HG02759 (cell line): ENCODE results near the gene TSPAN4.

Experiments used
- ATAC-seq: cut with Tn5 transposase; IDR thresholded peaks from one replicate; pipeline ENCODE4 v1.9.1; 2021; ENCODE audit warnings: mild to moderate bottlenecking, moderate library complexity; ENCODE audit not compliant: unreplicated experiment

Gene TSPAN4

GRCh38 chr11:842370-843002 is at the start of gene TSPAN4, which contains the start of gene POLR2L:
Gene TSPAN4, plus strand, starts transcription at chr11:842852. Its CDS starts 7,453 bp downstream, at chr11:850305.
Gene POLR2L, minus strand, starts transcription at chr11:842529. Its CDS starts 21 bp downstream, at chr11:842508.
- ATAC-seq = peak; percentile 67

DNA sequence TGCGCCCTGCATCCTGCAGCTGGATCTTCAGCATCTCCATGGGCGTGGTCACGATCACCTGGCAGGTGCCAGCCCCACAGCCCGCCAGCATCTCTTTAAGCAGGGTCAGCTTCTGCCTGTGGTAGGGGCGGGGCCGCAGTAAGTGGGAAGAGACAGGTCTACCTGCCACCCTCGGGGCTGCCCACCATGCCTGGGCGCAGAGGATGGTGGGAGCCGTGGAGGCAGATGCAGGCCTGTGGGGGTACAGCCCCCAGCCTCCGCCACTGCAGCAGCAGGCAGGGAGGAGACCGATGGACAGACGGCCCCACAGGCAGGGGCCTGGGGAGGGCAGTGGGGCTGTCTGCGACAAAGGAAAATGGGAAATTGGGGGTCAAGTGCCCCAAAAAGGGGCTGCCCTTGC is 49.8 kb upstream of the TSPAN4 start:
- ATAC-seq = no peak

- ATAC-seq = no peak
These were observed 49.1 kb upstream of the TSPAN4 start for GRCh38 chr11:793556-793955.

DNA sequence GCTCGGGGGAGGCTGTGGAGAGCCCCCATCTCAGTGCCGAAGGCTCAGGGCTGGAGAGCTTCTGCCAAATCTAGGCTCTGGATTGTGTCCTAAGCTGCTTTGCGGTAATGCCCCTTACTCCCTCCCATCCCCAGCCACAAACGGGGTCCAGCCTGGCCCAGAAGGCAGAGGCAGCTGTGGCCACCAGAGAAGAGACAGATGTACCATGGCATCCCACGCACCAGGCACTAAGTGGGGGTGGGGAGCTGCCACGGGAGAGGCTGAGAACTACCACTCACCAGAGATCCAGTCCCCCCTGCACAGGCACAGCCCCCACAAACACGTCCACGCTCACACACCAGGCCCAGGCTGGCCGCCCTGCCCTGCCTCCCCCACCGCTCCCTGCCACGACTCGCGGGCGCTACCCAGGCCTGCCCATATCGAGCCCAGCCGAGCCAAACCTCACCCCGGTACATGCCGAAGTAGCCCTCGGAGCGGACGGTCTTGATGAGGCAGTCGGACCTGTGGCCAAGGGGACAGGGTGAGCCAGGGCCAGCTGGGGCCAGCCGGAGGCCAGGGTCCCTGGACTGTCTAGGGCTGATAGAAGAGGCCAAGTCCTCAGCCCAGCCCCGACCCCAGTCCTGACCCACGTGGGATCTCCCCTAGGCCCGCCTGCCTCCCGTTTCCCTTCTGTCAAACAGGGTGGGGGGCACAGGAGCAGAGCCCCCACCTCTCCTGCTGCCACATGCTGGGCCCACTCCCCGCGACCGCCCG is 48.5 kb upstream of the TSPAN4 start:
- no peak for ATAC-seq

DNA sequence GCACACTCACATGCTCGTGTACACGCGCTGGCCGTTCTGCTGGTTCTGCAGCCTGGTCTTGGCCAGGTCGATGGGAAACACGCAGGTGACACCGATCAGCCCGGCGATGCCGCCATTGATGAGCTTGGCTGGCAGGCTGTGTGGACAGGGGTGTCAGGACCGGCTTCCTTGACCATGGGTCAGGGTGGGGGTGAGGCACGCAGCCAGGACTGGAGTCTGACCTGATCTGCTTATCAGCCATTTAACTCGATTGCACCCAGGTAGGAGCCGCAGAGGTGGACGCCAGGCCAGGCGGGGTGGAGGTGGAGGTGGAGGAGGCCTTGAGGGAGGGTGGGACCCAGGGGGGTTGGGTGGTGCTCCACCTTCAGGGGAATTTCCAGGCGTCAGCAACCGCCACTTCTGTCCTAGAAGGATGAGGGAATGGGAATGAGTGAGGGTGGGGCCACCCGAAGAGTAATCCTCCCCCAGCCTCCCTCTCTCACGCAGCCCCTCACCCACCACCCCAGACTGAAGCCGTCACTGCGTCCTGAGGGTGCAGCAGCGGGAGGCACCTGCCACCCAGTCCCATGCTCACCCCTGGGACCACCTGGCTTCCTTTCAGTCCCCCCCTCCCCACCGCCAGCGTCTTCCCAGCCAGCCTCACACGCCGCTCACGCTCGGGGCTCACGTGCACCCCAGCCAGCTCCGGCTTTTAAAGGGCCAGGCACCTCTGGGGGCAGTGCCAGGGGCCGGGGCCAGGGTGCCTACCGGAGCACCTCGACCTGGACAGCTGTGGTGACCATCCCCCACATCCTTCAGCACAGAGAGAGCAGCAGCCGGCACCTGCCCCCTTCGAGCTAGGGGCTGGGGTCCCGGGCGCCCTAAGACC is 47.7 kb upstream of the TSPAN4 start:
- no peak for ATAC-seq

DNA sequence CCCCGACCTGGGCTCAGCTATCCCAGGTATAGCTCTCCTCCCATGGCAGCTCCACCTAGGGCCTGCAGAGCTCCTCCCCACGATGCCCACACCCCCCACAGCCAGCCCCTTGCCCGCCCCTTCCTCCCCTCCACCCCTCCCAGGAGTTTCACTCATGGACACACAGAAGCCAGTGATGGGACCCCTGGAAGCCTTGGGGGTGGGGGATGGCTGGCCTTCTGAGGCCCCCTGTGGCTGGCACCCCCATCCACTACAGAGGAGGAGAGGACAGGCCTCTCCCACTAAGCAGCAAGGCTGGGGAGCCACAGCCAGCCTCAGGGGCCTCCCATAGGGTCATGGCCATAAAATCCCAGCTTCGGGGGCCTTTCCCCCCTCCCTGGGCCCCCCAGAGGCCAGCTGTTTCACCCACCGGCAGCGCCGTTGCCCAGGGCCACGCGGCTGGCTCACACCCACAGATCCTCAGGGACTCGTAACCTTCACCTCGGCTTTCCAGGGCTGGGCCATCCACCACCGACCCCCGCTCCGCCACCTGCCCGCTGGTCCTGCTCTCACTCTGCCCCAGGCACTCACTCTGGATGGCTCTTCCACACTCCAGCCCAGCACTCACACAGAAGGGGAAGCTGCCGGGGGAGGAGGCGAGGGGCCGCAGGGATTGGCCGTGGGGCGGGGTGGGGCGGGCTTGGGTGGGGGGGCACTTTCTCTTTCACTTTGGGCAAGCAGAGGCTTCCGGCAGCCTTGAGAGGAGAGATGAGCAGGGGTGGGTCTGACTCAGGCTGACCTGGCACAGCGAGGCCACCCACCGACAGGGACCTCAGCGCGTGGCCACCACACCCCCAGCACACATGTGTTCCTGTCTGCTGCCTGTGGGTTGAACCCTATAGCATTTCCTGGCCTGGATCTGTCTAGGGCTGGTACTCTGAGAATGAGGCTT is 46.8 kb upstream of the TSPAN4 start:
- peak; percentile 20 for ATAC-seq

GRCh38 chr11:796565-797295 is 45.9 kb upstream of the TSPAN4 start:
- ATAC-seq = no peak

DNA sequence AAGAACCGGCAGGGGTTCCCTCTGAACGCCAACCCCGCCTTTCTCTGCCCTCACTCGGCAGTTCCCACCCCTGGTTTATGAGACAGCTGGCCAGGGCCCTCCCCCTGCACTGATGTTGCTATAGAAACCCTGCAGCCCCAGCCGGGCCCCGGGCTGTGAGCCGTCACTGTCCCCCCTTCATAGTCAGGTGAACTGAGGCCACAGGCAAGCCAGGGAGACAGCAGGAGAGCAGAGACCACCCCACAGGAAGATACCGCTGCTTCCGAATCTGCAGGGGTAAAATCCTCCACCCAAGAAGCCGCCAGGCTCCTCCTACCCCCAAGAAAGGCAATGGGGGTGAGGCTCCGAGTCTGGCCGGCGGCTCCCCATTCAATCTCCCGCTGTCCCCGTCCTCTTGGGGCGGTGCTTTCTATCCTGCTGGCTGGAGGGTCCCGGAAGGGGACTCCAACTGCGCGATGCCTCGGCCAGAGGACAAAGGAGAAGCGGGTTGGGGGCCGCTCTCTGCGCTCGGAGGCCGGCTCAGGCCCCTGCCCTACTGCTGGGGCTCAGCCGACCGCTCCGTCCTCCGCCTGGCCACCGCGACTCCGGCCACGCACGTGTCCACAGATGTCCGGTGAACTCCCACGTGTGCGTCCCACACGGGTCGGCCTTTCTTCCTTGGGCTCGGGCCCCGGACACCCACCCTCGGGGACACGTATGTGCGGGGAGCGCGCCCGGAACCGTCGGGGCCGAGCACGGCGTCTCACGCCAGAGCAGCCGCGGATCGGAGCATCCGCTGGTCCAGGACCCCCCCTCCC is 45.2 kb upstream of the TSPAN4 start:
- ATAC-seq = peak; percentile 49

DNA sequence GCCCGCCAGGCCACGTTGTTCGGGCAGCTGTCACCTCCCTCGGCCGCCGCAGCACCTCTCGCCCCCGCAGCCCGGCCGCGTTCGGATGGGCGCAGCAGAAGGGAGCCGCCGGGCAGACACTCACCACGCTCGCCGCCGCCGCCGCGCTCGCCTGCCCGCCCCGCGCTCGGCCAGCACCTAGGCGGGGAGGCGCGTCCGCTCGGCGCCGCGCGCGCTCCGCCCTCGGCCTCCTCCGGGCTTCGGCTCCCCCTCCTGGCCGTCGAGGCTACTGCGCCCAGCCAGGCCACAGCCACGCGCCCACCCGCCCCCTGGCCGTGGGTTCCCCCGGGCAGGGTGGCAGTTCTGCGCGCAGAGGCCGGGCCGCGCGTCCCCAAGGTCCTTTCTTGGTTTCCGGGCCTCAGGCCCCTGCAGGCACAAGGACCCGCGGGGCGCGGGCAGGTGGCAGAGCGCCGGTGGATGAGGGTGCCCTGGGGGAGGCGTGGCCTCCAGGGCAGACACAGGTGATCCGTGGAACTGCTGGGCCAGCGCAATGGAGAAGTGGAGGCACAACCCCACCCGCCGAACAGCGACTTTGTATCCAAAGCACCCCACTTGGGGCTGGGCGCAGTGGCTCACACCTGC is 44.4 kb upstream of the TSPAN4 start, which contains the start of gene SLC25A22:
Gene SLC25A22 (minus strand): TSS at position 189 of the 621 bp plus-strand sequence. CDS start 3,275 bp downstream, outside the sequence.
- ATAC-seq = peak; percentile 69

- ATAC-seq = no peak
These were observed 42.9 kb upstream of the TSPAN4 start for GRCh38 chr11:799641-800316.

- no peak for ATAC-seq
These were observed 42.2 kb upstream of the TSPAN4 start for GRCh38 chr11:800473-800872.

DNA sequence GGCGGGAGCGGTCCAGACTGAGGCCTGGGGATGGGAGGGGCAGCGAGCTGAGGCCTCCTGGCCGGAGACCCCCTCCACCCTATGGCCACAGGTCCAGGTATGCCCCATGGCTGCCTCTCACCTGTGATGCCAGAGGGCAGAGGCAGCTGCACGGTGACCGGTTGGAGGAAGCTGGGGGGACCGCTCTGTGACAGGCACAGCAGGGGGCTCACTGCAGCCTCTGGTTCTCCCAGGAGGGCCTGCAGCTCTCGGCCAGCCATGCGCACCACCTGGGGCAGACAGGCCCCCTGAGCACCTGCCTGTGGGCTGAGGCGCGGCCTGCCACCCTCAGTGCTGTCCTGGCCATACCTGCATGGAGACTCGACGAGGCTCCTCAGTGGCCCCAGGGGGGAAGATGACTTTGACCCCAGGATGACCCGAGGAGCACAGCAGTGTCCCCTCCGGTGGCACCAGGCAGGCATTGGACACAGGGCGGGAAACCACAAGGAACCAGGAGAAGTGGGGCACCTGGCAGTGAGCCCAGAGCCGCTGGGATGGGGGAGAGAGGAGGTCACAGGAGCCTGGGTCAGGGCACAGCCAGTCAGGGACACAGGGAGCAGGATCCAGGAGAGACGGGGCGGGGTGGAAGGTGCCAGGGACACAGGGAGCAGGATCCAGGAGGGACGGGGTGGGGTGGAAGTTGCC is 41.4 kb upstream of the TSPAN4 start:
- ATAC-seq = no peak

GRCh38 chr11:802018-802617 is 40.5 kb upstream of the TSPAN4 start:
- no peak for ATAC-seq

- no peak for ATAC-seq
These were observed 39.8 kb upstream of the TSPAN4 start for GRCh38 chr11:802693-803466.

DNA sequence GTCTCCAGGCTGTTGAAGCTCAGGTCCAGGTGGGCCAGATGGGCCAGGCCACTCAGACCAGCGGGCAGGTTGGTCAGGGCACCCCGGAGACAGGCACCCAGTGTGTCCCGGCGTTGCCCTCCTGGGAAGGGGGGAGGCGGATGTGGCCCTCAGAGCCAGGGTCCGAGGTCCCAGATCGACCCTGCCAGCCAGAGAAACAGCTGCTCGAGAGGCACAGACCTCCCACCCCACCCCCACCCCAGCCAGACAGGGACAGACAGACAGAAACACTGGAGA is 39.2 kb upstream of the TSPAN4 start:
- no peak for ATAC-seq
